ENCODE measurements around the gene DOLK.

- TF ChIP-seq CTCF (conservative IDR thresholded peaks at IDR 0.05; ENCODE audit: low read depth, low read length) = no peak
- TF ChIP-seq EZH2 (IDR thresholded peaks at IDR 0.05; ENCODE audit: borderline replicate concordance, low read depth, low read length, poor library complexity, severe bottlenecking) = no peak
These were observed 40.4 kb upstream of the DOLK start for GRCh38 chr9:128987805-128988204.
